Progenitor cell of endocrine pancreas (in vitro differentiated cells): ENCODE data around the gene IFNA8. TPM values are rescaled to one million over a fixed set of nuclear protein-coding genes. Genes with fewer than 3 reads are reported as not detected.
A peak's percentile ranks its signal among the peaks of the same experiment; 100 is the strongest.
"Not testable (repeated sequence)": the region's sequence is repeated elsewhere in the genome, so short reads cannot be mapped to it uniquely, and the experiment has no call there.

Experiments
- DNase-seq: peaks from one replicate; pipeline ENCODE4 v3.0.0; 2021; ENCODE audit warnings: low spot score; ENCODE audit not compliant: unreplicated experiment
- H3K27ac Mint-ChIP-seq: 2 replicates; pipeline ENCODE4 v1.8.0; 2021; ENCODE audit warnings: mild to moderate bottlenecking, moderate library complexity, mixed read lengths
- H3K27me3 Mint-ChIP-seq: 2 replicates; pipeline ENCODE4 v1.8.0; 2021; ENCODE audit warnings: mixed read lengths
- H3K36me3 Mint-ChIP-seq: 2 replicates; pipeline ENCODE4 v1.8.0; 2022; ENCODE audit warnings: mixed read lengths; ENCODE audit not compliant: insufficient read depth
- H3K4me1 Mint-ChIP-seq: 2 replicates; pipeline ENCODE4 v1.8.0; 2021; ENCODE audit warnings: low read depth, mixed read lengths
- H3K4me3 Mint-ChIP-seq: 2 replicates; pipeline ENCODE4 v1.8.0; 2021; ENCODE audit warnings: low read depth, mild to moderate bottlenecking, moderate library complexity, mixed read lengths
- H3K9me3 Mint-ChIP-seq: 2 replicates; pipeline ENCODE4 v1.8.0; 2021; ENCODE audit warnings: low read depth, mixed read lengths
- total RNA-seq: library from RNA; stranded (reverse); gene quantifications from 2 replicates; pipeline ENCODE4 v1.2.1, GENCODE V29; 2021
- TF ChIP-seq, protein P1 (sequence below): fragments of 200-600 bp; sonication (generic); IDR thresholded peaks from one replicate; pipeline ENCODE4 v1.5.0; 2021; ENCODE audit warnings: antibody characterized with exemption, mild to moderate bottlenecking; ENCODE audit not compliant: unreplicated experiment

Gene IFNA8
- total RNA-seq, 1 donor from 2014 or later: not detected

DNA sequence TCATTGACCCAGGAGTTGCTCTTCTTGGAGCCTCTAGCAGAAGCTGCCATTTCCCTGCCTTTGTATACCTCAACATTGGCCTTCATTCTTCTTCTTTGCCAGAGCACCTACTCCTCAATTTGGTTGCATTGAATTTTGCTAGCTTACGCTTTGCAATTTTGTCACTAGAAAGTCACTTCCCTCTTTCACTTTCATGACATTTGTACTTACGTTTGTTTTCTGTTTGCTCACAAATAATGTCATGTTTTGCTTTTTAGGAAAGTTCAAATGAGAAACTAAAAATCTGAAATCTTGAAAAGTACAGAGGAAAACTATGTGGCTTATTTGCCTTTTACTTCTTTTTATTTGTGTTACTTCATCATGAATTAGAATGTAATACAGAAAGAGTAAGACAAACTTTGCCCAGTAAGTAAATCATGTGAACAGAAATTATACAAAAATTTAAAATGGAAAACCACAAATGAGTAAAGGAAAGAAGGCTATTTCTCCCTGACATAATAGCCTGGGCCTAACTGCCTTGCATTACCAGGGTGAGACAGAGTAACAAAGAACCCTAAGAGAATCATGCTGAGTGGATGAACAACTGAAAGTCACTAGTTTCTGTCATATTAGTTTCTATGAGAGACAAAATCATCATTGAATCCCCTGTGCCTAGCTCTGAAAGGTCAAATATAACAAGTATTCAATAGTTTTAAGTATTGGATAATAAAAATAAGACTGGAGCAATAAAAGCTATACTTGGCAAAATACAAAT lies 23.9 kb downstream of the IFNA8 start:
- H3K9me3 Mint-ChIP-seq: peaks cover 4% of the 10 kb centered on the region
- DNase-seq: no peak
- no peaks in the 10 kb centered on the region for H3K4me1 Mint-ChIP-seq
- H3K4me3 Mint-ChIP-seq: no peak overlapping the region
- no peaks in the 10 kb centered on the region for H3K36me3 Mint-ChIP-seq
- H3K27me3 Mint-ChIP-seq: no peaks in the 10 kb centered on the region
- TF ChIP-seq, protein P1, sequence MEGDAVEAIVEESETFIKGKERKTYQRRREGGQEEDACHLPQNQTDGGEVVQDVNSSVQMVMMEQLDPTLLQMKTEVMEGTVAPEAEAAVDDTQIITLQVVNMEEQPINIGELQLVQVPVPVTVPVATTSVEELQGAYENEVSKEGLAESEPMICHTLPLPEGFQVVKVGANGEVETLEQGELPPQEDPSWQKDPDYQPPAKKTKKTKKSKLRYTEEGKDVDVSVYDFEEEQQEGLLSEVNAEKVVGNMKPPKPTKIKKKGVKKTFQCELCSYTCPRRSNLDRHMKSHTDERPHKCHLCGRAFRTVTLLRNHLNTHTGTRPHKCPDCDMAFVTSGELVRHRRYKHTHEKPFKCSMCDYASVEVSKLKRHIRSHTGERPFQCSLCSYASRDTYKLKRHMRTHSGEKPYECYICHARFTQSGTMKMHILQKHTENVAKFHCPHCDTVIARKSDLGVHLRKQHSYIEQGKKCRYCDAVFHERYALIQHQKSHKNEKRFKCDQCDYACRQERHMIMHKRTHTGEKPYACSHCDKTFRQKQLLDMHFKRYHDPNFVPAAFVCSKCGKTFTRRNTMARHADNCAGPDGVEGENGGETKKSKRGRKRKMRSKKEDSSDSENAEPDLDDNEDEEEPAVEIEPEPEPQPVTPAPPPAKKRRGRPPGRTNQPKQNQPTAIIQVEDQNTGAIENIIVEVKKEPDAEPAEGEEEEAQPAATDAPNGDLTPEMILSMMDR: no peak
- no peak overlapping the region for H3K27ac Mint-ChIP-seq

DNA sequence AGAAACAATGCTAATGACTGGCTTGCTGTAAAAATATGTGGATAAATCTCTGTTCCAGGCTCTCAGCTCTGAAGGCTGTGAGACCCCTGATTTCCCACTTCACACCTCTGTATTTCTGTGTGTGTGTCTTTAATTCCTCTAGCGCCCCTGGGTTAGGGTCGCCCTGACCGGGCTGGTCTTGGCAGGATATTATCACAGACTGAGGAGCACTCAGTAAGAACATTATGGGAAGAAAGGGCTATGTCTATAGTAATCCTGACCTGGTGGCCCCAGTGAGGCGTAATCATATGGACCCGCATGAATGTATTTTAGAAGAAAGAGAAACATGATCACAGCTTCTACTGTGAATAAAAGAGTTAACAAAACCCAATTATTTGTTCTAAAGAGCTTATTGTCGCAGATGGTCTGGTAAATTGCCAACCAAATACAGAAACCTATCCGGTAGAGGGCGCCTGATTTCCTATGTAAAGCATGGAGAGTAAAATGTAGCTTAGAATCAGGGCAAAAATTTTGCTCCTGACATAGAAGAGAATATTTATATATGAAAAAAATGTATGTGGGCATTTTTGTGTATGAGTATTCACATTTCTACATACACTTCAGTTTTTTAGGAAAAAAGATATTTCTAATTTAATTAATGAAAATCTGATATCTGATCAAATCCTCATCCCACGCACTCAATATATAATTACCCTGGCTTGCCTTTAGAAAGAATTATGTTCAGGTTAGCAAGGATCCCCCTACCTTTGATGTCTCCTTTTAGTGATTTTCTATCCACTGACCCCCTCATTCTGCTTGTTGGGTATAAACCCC lies 25.5 kb downstream of the IFNA8 start:
- Mint-ChIP-seq H3K36me3 (no peaks in the 10 kb centered on the region), H3K9me3 (peaks cover 4% of the 10 kb centered on the region), H3K27me3 (no peaks in the 10 kb centered on the region), H3K27ac (no peak overlapping the region), H3K4me1 (no peaks in the 10 kb centered on the region), H3K4me3 (no peak overlapping the region)
- TF ChIP-seq, protein P1: peak; percentile 64
- DNase-seq: no peak

DNA sequence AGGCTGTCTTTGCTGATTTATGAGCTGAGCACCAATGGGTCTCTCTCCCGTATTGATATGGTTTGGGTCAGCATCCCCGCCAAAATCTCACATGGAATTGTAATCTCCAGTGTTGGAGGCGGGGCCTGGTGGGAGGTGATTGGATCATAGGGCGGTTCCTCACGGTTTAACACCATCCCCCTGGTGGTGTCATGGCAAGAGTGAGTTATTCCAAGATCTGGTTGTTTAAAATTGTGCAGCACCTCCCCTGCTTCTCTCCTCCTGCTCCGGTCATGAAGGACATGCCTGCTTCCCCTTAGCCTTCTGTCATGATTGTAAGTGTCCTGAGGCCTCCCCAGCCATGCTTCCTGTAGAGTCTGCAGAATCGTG lies 26.1 kb downstream of the IFNA8 start:
- H3K36me3 Mint-ChIP-seq, H3K9me3 Mint-ChIP-seq, H3K27me3 Mint-ChIP-seq, H3K27ac Mint-ChIP-seq, H3K4me3 Mint-ChIP-seq, H3K4me1 Mint-ChIP-seq, DNase-seq: not testable (repeated sequence)

DNA sequence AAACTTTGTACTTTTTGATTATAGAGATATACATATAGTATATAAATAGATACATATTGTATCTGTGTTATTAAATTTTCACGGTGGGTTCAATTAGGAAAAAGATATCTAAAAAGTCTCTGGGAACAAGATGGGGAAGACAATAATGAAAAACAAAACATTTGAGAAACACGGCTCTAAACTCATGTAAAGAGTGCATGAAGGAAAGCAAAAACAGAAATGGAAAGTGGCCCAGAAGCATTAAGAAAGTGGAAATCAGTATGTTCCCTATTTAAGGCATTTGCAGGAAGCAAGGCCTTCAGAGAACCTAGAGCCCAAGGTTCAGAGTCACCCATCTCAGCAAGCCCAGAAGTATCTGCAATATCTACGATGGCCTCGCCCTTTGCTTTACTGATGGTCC lies 31.2 kb downstream of the IFNA8 start, which contains the start of gene IFNA1:
IFNA1 (plus strand) TSS at position 301 of the 400 bp plus-strand sequence; CDS start at position 370, 69 bp downstream.
- H3K27ac Mint-ChIP-seq: no peak within 1 kb of the TSS
- H3K27me3 Mint-ChIP-seq: no peaks in the 10 kb centered on the region
- TF ChIP-seq, protein P1: no peak
- no peak for DNase-seq
- H3K4me3 Mint-ChIP-seq: no peak within 1 kb of the TSS
- peaks cover 1% of the 10 kb centered on the region for H3K36me3 Mint-ChIP-seq
- H3K4me1 Mint-ChIP-seq: no peaks in the 10 kb centered on the region
- no peaks in the 10 kb centered on the region for H3K9me3 Mint-ChIP-seq

DNA sequence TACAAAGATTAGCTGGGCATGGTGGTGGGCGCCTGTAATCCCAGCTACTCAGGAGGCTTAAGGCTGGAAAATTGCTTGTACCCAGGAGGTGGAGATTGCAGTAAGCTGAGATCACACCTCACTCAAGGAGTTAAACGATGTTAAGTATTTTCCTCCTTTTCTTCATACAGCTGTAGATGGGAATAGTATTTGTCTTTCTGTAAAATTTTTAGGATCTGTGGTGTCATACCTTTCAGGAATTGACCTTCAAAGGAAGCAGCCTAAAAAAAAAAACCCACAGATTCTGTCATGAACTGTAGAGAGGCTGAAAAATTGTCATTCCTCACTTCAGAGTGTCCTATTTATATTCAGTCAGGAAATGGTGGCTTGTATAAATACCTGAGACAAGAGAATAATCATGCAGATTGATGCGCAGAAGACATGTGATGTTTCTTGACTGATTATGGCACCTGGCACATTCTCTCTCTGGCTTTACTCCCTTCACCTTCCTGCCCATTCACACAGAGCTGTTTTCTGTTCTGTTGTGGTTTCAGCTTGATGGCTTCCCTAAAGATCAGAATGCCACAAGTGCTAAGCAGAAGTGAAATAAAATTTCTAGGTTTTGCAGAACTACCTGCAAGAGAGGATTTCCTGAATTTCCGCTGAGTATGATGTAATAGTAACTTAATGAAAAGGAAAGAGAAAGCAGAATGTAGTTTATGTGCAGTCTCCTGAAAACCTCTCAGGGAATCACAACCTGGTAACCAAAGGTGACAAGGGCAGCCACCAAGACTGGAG lies 35.1 kb downstream of the IFNA8 start:
- no peak overlapping the region for H3K27ac Mint-ChIP-seq

DNA sequence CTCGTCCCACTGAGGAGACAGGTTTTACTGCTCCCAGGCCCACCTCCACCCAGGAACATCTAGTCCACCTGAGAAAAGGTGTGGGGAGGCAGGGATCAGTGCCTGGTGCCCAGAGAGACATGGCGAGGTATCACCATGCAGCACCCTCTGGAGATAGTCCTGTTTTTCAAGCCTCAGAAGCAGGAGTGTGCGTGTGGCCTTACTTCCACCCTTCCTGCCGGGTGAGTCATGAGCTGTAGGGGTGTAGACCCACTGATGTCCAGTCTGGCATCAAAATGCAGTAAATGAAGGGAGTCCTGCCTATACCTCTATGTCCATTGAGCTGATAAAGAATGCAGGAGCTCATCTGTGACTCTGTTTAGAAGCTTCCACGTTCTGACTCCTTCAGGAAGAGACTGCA lies 40.4 kb downstream of the IFNA8 start:
- H3K4me1 Mint-ChIP-seq: peaks cover 13% of the 10 kb centered on the region
- not testable (repeated sequence) for H3K27me3 Mint-ChIP-seq, H3K27ac Mint-ChIP-seq, H3K4me3 Mint-ChIP-seq, H3K9me3 Mint-ChIP-seq, DNase-seq, H3K36me3 Mint-ChIP-seq

More for the DNA sequence above, 35.1 kb downstream of the IFNA8 start:
- DNase-seq: no peak
- peaks cover 1% of the 10 kb centered on the region for H3K36me3 Mint-ChIP-seq
- peaks cover 11% of the 10 kb centered on the region for H3K4me1 Mint-ChIP-seq
- H3K4me3 Mint-ChIP-seq: no peak overlapping the region
- TF ChIP-seq, protein P1: no peak
- no peaks in the 10 kb centered on the region for H3K27me3 Mint-ChIP-seq
- H3K9me3 Mint-ChIP-seq: no peaks in the 10 kb centered on the region
